HG02798 (cell line): ENCODE measurements around the gene CACNA1D.
"Not testable (repeated sequence)": the region's sequence is repeated elsewhere in the genome, so short reads cannot be mapped to it uniquely, and the experiment has no call there.

ENCODE experiments used
- ATAC-seq: cut with Tn5 transposase; IDR thresholded peaks from one replicate; pipeline ENCODE4 v1.9.1; 2021; ENCODE audit warnings: mild to moderate bottlenecking; ENCODE audit not compliant: unreplicated experiment, poor library complexity

The CACNA1D gene

GRCh38 chr3:53643757-53644156 lies 149.3 kb downstream of the CACNA1D start:
- ATAC-seq = no peak

GRCh38 chr3:53645754-53646153 lies 151.3 kb downstream of the CACNA1D start:
- ATAC-seq = no peak

- peak; percentile 40 for ATAC-seq
Observed at GRCh38 chr3:53646723-53647122, 152.3 kb downstream of the CACNA1D start.

- no peak for ATAC-seq
Observed at GRCh38 chr3:53649816-53650215, 155.4 kb downstream of the CACNA1D start.

GRCh38 chr3:53650424-53650823 lies 156.0 kb downstream of the CACNA1D start:
- ATAC-seq = peak; percentile 54

- ATAC-seq = no peak
Observed at GRCh38 chr3:53650928-53651661, 156.7 kb downstream of the CACNA1D start.

- ATAC-seq = no peak
Observed at GRCh38 chr3:53651927-53652326, 157.5 kb downstream of the CACNA1D start.

GRCh38 chr3:53657651-53658050 lies 163.2 kb downstream of the CACNA1D start:
- ATAC-seq = no peak

GRCh38 chr3:53658613-53659193 lies 164.3 kb downstream of the CACNA1D start:
- no peak for ATAC-seq

GRCh38 chr3:53659996-53660395 lies 165.6 kb downstream of the CACNA1D start:
- ATAC-seq = no peak

GRCh38 chr3:53661480-53661879 lies 167.1 kb downstream of the CACNA1D start:
- ATAC-seq = no peak

- not testable (repeated sequence) for ATAC-seq
Observed at GRCh38 chr3:53664812-53665211, 170.4 kb downstream of the CACNA1D start.

GRCh38 chr3:53665608-53666425 lies 171.4 kb downstream of the CACNA1D start:
- no peak for ATAC-seq

- no peak for ATAC-seq
Observed at GRCh38 chr3:53668872-53669271, 174.5 kb downstream of the CACNA1D start.

GRCh38 chr3:53670721-53671120 lies 176.3 kb downstream of the CACNA1D start:
- ATAC-seq = no peak

GRCh38 chr3:53671192-53671960 lies 177.0 kb downstream of the CACNA1D start:
- no peak for ATAC-seq

- no peak for ATAC-seq
Observed at GRCh38 chr3:53671961-53672299, 177.5 kb downstream of the CACNA1D start.

- ATAC-seq = no peak
Observed at GRCh38 chr3:53672981-53673380, 178.6 kb downstream of the CACNA1D start.

- no peak for ATAC-seq
Observed at GRCh38 chr3:53673722-53674350, 179.4 kb downstream of the CACNA1D start.

GRCh38 chr3:53674582-53674981 lies 180.2 kb downstream of the CACNA1D start:
- no peak for ATAC-seq
